ENCODE data around the gene CCDC73. TPM values are rescaled to one million over a fixed set of nuclear protein-coding genes. Genes with fewer than 3 reads are reported as not detected.
"Not testable (repeated sequence)": the region's sequence is repeated elsewhere in the genome, so short reads cannot be mapped to it uniquely, and the experiment has no call there.

Gene CCDC73
- total RNA-seq, 2 donors from 2014 or later = not detected

- intact Hi-C loops (cut with DNase I) = no loop called here
- ATAC-seq = peak in 1 of 2 donors; percentile 63
- DNase-seq = no peak
These were observed 71.1 kb downstream of the CCDC73 start for GRCh38 chr11:32723332-32723731.

GRCh38 chr11:32722255-32722654 is 72.2 kb downstream of the CCDC73 start:
- intact Hi-C loops (cut with DNase I) = no loop called here
- ATAC-seq = no peak
- no peak for DNase-seq

GRCh38 chr11:32713496-32713895 is 81.0 kb downstream of the CCDC73 start:
- intact Hi-C loops (cut with DNase I) = no loop called here
- ATAC-seq (no peak), DNase-seq (no peak)

GRCh38 chr11:32708978-32709377 is 85.5 kb downstream of the CCDC73 start:
- ATAC-seq; intact Hi-C loops (cut with DNase I); DNase-seq: not testable (repeated sequence)

GRCh38 chr11:32706985-32707741 is 87.3 kb downstream of the CCDC73 start:
- peak in 1 of 2 donors; percentile 76 for ATAC-seq
- intact Hi-C loops (cut with DNase I) = no loop called here

GRCh38 chr11:32705309-32706033 is 89.0 kb downstream of the CCDC73 start:
- intact Hi-C loops (cut with DNase I) = no loop called here
- peak in 1 of 2 donors; percentile 23 for ATAC-seq
- DNase-seq = no peak

More at GRCh38 chr11:32706985-32707741, 87.3 kb downstream of the CCDC73 start:
- no peak for DNase-seq

- DNase-seq (no peak), ATAC-seq (no peak)
- intact Hi-C loops (cut with DNase I) = no loop called here
These were observed 89.7 kb downstream of the CCDC73 start for GRCh38 chr11:32704775-32705174.

GRCh38 chr11:32704261-32704660 is 90.2 kb downstream of the CCDC73 start:
- no peak for ATAC-seq
- DNase-seq = no peak

GRCh38 chr11:32701616-32702015 is 92.8 kb downstream of the CCDC73 start:
- DNase-seq (no peak), ATAC-seq (no peak)
- intact Hi-C loops (cut with DNase I) = no loop called here

More at GRCh38 chr11:32704261-32704660, 90.2 kb downstream of the CCDC73 start:
- intact Hi-C loops (cut with DNase I) = no loop called here

GRCh38 chr11:32698579-32698978 is 95.9 kb downstream of the CCDC73 start:
- ATAC-seq = no peak
- DNase-seq = no peak
- intact Hi-C loops (cut with DNase I) = no loop called here

GRCh38 chr11:32671051-32671450 is 123.4 kb downstream of the CCDC73 start:
- intact Hi-C loops (cut with DNase I) = no loop called here
- DNase-seq (no peak), ATAC-seq (peak; percentile 42 to 89)

GRCh38 chr11:32659672-32660071 is 134.8 kb downstream of the CCDC73 start:
- ATAC-seq (no peak), DNase-seq (no peak)
- intact Hi-C loops (cut with DNase I) = no loop called here

GRCh38 chr11:32658639-32659406 is 135.6 kb downstream of the CCDC73 start:
- intact Hi-C loops (cut with DNase I) = no loop called here
- DNase-seq (no peak), ATAC-seq (no peak)

- ATAC-seq (no peak), DNase-seq (no peak)
- intact Hi-C loops (cut with DNase I) = no loop called here
These were observed 150.9 kb downstream of the CCDC73 start for GRCh38 chr11:32643526-32643925.

GRCh38 chr11:32641361-32641760 is 153.1 kb downstream of the CCDC73 start:
- ATAC-seq = no peak
- DNase-seq = no peak
- intact Hi-C loops (cut with DNase I) = no loop called here

GRCh38 chr11:32635819-32636218 is 158.6 kb downstream of the CCDC73 start:
- intact Hi-C loops (cut with DNase I) = no loop called here
- DNase-seq = no peak

GRCh38 chr11:32630844-32631243 is 163.6 kb downstream of the CCDC73 start:
- no peak for ATAC-seq
- DNase-seq = no peak
- intact Hi-C loops (cut with DNase I) = no loop called here

More at GRCh38 chr11:32635819-32636218, 158.6 kb downstream of the CCDC73 start:
- no peak for ATAC-seq

- ATAC-seq (no peak), DNase-seq (no peak)
- intact Hi-C loops (cut with DNase I) = loop anchor here in 1 of 2 donors (10.0 kb wide), 1 partner anchor 292 kb away; no protein-coding TSS in a partner anchor
These were observed 177.6 kb downstream of the CCDC73 start for GRCh38 chr11:32616903-32617302.

- DNase-seq = no peak
- no peak for ATAC-seq
- intact Hi-C loops (cut with DNase I) = loop anchor here in 1 of 2 donors (10.0 kb wide), 1 partner anchor 291 kb away; no protein-coding TSS in a partner anchor
These were observed 179.0 kb downstream of the CCDC73 start for GRCh38 chr11:32615422-32615821.

Measured in left cardiac atrium (tissue), 4 donors.